GM18858 (cell line): ENCODE results near the gene RAB38.

Experiments used
- ATAC-seq: cut with Tn5 transposase; IDR thresholded peaks from one replicate; pipeline ENCODE4 v1.9.1; 2021; ENCODE audit not compliant: unreplicated experiment

RAB38 gene

GRCh38 chr11:88170673-88171072, 4.6 kb downstream of the RAB38 start:
- no peak for ATAC-seq

- no peak for ATAC-seq
Observed at GRCh38 chr11:88169881-88170280, 5.4 kb downstream of the RAB38 start.

GRCh38 chr11:88169471-88169870, 5.8 kb downstream of the RAB38 start:
- ATAC-seq = no peak

- ATAC-seq = no peak
Observed at GRCh38 chr11:88167853-88168252, 7.4 kb downstream of the RAB38 start.

GRCh38 chr11:88164806-88165585, 10.2 kb downstream of the RAB38 start:
- no peak for ATAC-seq

- no peak for ATAC-seq
Observed at GRCh38 chr11:88164320-88164719, 10.9 kb downstream of the RAB38 start.

GRCh38 chr11:88158081-88158480, 17.2 kb downstream of the RAB38 start:
- no peak for ATAC-seq

- no peak for ATAC-seq
Observed at GRCh38 chr11:88157370-88157769, 17.9 kb downstream of the RAB38 start.

GRCh38 chr11:88152381-88152780, 22.9 kb downstream of the RAB38 start:
- ATAC-seq = no peak

GRCh38 chr11:88151709-88152265, 23.5 kb downstream of the RAB38 start:
- no peak for ATAC-seq

GRCh38 chr11:88146106-88146505, 29.1 kb downstream of the RAB38 start:
- no peak for ATAC-seq

- no peak for ATAC-seq
Observed at GRCh38 chr11:88139865-88140264, 35.4 kb downstream of the RAB38 start.

GRCh38 chr11:88131764-88132470, 43.3 kb downstream of the RAB38 start:
- no peak for ATAC-seq

GRCh38 chr11:88122956-88123355, 52.3 kb downstream of the RAB38 start:
- ATAC-seq = no peak

- no peak for ATAC-seq
Observed at GRCh38 chr11:88119561-88119960, 55.7 kb downstream of the RAB38 start.

GRCh38 chr11:88117281-88117858, 57.9 kb downstream of the RAB38 start:
- no peak for ATAC-seq

- no peak for ATAC-seq
Observed at GRCh38 chr11:88115828-88116755, 59.2 kb downstream of the RAB38 start.

GRCh38 chr11:88114486-88115045, 60.7 kb downstream of the RAB38 start:
- no peak for ATAC-seq

GRCh38 chr11:88106666-88107065, 68.6 kb downstream of the RAB38 start:
- ATAC-seq = no peak

GRCh38 chr11:88105951-88106350, 69.3 kb downstream of the RAB38 start:
- no peak for ATAC-seq
